ENCODE results near the gene LPGAT1. TPM values are rescaled to one million over a fixed set of nuclear protein-coding genes. Genes with fewer than 3 reads are reported as not detected.

The LPGAT1 gene
- total and polyA plus RNA-seq, 4 experiments from 2014 or later: 13.1 to 31.1 (median 30.4) TPM

DNA sequence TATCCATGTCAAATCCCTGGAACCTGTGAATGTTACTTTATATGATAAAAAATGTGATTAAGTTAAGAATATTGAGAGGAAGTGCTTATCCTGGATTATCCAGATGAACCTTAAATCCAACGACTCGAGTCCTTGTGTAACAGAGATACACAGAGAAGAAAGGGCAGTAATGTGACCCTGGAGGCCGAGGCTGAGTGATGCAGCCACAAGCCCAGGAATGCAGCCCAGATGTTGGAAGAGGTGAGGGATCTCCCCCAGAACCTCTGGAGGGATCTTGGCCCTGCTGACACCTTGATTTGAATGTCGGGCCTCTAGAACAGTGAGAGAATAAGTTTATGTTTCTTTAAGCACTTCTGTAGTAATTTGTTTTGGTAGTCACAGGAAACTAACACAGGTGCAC lies 18.0 kb downstream of the LPGAT1 start:
- Histone ChIP-seq H3K4me1 (ENCODE audit: insufficient read depth, low read length) (no peaks in the 10 kb centered on the region), H3K9me3 (ENCODE audit: control insufficient read depth in 1 of 2, low read length in 2 of 2) (no peaks in the 10 kb centered on the region), H3K4me3 (ENCODE audit: low read length in 2 of 2) (no peak overlapping the region), H3K36me3 (ENCODE audit: insufficient read depth, low read length) (no peaks in the 10 kb centered on the region), H3K27ac (ENCODE audit: low read depth, low read length) (no peak overlapping the region), H3K27me3 (ENCODE audit: insufficient read depth, low read length) (no peaks in the 10 kb centered on the region)
- ChIA-PET POLR2A (ENCODE audit: partially characterized antibody) (no interaction called here), CTCF (ENCODE audit: partially characterized antibody) (interaction anchor here (1.4 kb wide), 1 partner anchor 115 kb away, joined by 3 read pairs; no protein-coding TSS in a partner anchor)
- peaks cover 5 to 14% (median 14%) of the 10 kb centered on the region in 4 donors for H3K4me1 Mint-ChIP-seq
- H3K9me3 Mint-ChIP-seq: peaks cover 0 to 4% (median 0%) of the 10 kb centered on the region in 8 donors
- intact Hi-C loops (cut with micrococcal nuclease): no loop called here
- H3K4me3 Mint-ChIP-seq: no peak overlapping the region
- no peaks in the 10 kb centered on the region for H3K27me3 Mint-ChIP-seq
- no peak for DNase-seq
- peak overlapping the region in 1 of 7 donors; percentile 24 for H3K27ac Mint-ChIP-seq
- H3K36me3 Mint-ChIP-seq: peaks cover 31 to 44% of the 10 kb centered on the region in 2 donors

DNA sequence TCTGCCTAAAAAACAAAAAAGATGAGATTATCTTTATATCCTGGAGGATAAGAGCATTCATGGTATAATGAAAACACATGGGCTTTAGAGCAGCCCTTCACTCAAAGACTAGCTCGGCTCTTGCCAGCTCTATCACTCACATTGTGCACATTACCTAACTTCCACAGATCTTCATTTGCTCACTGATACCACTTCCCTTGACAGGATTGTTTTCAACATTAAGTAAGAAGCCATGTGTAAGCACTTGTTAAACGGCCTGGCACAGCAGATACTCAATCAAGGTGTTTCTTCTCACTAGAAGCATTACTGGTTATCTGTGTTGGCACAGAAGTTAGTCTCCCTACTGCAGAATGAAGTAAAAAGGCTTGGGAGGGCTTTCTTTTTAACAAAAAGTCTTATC lies 18.7 kb downstream of the LPGAT1 start:
- Mint-ChIP-seq H3K4me1 (peaks cover 6 to 14% (median 14%) of the 10 kb centered on the region in 4 donors), H3K9me3 (peaks cover 0 to 4% (median 0%) of the 10 kb centered on the region in 8 donors), H3K4me3 (no peak overlapping the region), H3K36me3 (peaks cover 37 to 49% of the 10 kb centered on the region in 2 donors), H3K27me3 (no peaks in the 10 kb centered on the region), H3K27ac (peak overlapping the region in 3 of 7 donors; percentile 26 to 65 (median 44))
- Histone ChIP-seq H3K27me3 (ENCODE audit: insufficient read depth, low read length) (no peaks in the 10 kb centered on the region), H3K36me3 (ENCODE audit: insufficient read depth, low read length) (no peaks in the 10 kb centered on the region), H3K4me1 (ENCODE audit: insufficient read depth, low read length) (no peaks in the 10 kb centered on the region), H3K4me3 (ENCODE audit: low read length in 2 of 2) (no peak overlapping the region), H3K9me3 (ENCODE audit: control insufficient read depth in 1 of 2, low read length in 2 of 2) (no peaks in the 10 kb centered on the region), H3K27ac (ENCODE audit: low read depth, low read length) (no peak overlapping the region)
- ChIA-PET CTCF (ENCODE audit: partially characterized antibody) (no interaction called here), POLR2A (ENCODE audit: partially characterized antibody) (no interaction called here)
- intact Hi-C loops (cut with micrococcal nuclease): no loop called here
- DNase-seq: no peak

DNA sequence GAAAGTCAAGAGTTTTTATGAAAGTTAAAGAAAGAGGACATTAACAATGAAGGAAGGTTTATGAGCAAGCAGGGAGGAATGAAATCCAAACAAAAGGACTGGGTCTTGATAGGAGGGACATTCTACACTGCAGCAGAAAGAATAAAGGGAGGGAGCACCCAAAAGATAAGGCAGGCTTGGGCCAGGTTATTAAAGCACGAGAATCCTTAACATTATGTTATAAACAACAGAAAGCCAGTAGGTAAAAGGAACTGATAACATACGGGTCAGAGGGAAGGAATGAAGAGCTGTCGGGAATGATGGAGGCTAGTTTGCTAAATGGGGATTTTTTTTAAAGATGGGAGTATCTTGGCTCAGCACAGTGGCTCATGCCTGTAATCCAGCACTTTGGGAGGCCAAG lies 19.4 kb downstream of the LPGAT1 start:
- intact Hi-C loops (cut with micrococcal nuclease): no loop called here
- no peak overlapping the region for H3K4me3 Mint-ChIP-seq
- H3K36me3 Mint-ChIP-seq: peaks cover 42 to 55% of the 10 kb centered on the region in 2 donors
- H3K27me3 ChIP-seq (ENCODE audit: insufficient read depth, low read length): no peaks in the 10 kb centered on the region
- H3K9me3 Mint-ChIP-seq: peaks cover 0 to 4% (median 1%) of the 10 kb centered on the region in 8 donors
- no peaks in the 10 kb centered on the region for H3K4me1 ChIP-seq (ENCODE audit: insufficient read depth, low read length)
- H3K27ac Mint-ChIP-seq: peak overlapping the region in 4 of 7 donors; percentile 7 to 67 (median 12)
- no peak overlapping the region for H3K4me3 ChIP-seq (ENCODE audit: low read length in 2 of 2)
- no peak for DNase-seq
- H3K27me3 Mint-ChIP-seq: no peaks in the 10 kb centered on the region
- POLR2A ChIA-PET (ENCODE audit: partially characterized antibody): no interaction called here
- H3K9me3 ChIP-seq (ENCODE audit: control insufficient read depth in 1 of 2, low read length in 2 of 2): no peaks in the 10 kb centered on the region
- H3K36me3 ChIP-seq (ENCODE audit: insufficient read depth, low read length): no peaks in the 10 kb centered on the region
- no peak overlapping the region for H3K27ac ChIP-seq (ENCODE audit: low read depth, low read length)
- CTCF ChIA-PET (ENCODE audit: partially characterized antibody): interaction anchor here (1.3 kb wide), 1 partner anchor 17 kb away, joined by 3 read pairs; no protein-coding TSS in a partner anchor
- H3K4me1 Mint-ChIP-seq: peaks cover 8 to 15% (median 14%) of the 10 kb centered on the region in 4 donors

DNA sequence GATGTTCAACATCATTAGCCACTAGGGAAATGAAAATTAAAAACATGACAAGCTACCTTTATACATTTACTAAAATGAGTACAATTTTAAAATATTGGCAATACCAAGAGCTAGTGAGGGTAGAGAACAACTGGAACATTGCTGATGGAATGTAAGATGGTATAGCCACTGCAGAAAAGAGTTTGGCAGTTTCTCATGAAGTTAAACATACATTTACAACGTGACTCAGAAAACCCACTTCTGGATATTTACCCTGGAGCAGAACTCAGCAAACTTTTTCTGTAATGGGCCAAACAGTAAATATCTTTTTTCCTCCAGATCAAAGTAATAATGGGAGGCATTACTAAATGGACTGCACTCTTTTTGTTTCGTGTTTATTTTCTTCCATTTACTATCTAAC lies 22.1 kb downstream of the LPGAT1 start:
- no peaks in the 10 kb centered on the region for H3K9me3 ChIP-seq (ENCODE audit: control insufficient read depth in 1 of 2, low read length in 2 of 2)
- peaks cover 9 to 15% (median 14%) of the 10 kb centered on the region in 4 donors for H3K4me1 Mint-ChIP-seq
- no peaks in the 10 kb centered on the region for H3K4me1 ChIP-seq (ENCODE audit: insufficient read depth, low read length)
- peaks cover 0 to 4% (median 1%) of the 10 kb centered on the region in 8 donors for H3K9me3 Mint-ChIP-seq
- H3K27ac Mint-ChIP-seq: no peak overlapping the region
- H3K27ac ChIP-seq (ENCODE audit: low read depth, low read length): no peak overlapping the region
- H3K36me3 ChIP-seq (ENCODE audit: insufficient read depth, low read length): no peaks in the 10 kb centered on the region
- H3K4me3 Mint-ChIP-seq: no peak overlapping the region
- ChIA-PET POLR2A (ENCODE audit: partially characterized antibody) (interaction anchor here (1.1 kb wide), 1 partner anchor 24 kb away, joined by 3 read pairs; no protein-coding TSS in a partner anchor), CTCF (ENCODE audit: partially characterized antibody) (interaction anchor here (1.0 kb wide), 1 partner anchor 10 kb away, joined by 3 read pairs; no protein-coding TSS in a partner anchor)
- no peaks in the 10 kb centered on the region for H3K27me3 Mint-ChIP-seq
- no peak for DNase-seq
- no peaks in the 10 kb centered on the region for H3K27me3 ChIP-seq (ENCODE audit: insufficient read depth, low read length)
- H3K36me3 Mint-ChIP-seq: peaks cover 58 to 73% of the 10 kb centered on the region in 2 donors
- no peak overlapping the region for H3K4me3 ChIP-seq (ENCODE audit: low read length in 2 of 2)
- intact Hi-C loops (cut with micrococcal nuclease): no loop called here

DNA sequence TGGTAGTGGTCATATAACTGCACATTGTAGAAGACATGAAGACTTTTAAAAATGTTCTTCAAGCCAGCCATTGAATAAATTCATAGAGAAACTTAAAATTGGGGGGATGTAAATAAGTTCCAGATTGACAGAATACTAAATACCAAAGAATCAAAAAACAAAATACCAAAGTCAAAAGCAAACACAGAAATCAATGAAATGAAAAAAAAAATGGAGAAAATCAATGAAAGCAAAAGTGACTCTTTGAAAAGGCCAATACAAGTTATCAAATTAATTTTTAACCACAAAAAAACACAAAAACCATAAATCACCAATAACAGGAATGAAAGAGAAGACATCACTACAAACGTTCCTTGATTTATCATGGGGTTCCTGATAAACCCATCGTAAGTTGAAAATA lies 25.6 kb downstream of the LPGAT1 start:
- POLR2A ChIA-PET (ENCODE audit: partially characterized antibody): no interaction called here
- no peaks in the 10 kb centered on the region for H3K36me3 ChIP-seq (ENCODE audit: insufficient read depth, low read length)
- no peaks in the 10 kb centered on the region for H3K4me1 ChIP-seq (ENCODE audit: insufficient read depth, low read length)
- H3K4me1 Mint-ChIP-seq: peaks cover 6 to 14% (median 11%) of the 10 kb centered on the region in 4 donors
- no peaks in the 10 kb centered on the region for H3K27me3 Mint-ChIP-seq
- H3K4me3 ChIP-seq (ENCODE audit: low read length in 2 of 2): no peak overlapping the region
- intact Hi-C loops (cut with micrococcal nuclease): no loop called here
- no peak overlapping the region for H3K4me3 Mint-ChIP-seq
- H3K9me3 Mint-ChIP-seq: peaks cover 0 to 15% (median 7%) of the 10 kb centered on the region in 8 donors
- H3K27ac Mint-ChIP-seq: no peak overlapping the region
- no peaks in the 10 kb centered on the region for H3K9me3 ChIP-seq (ENCODE audit: control insufficient read depth in 1 of 2, low read length in 2 of 2)
- CTCF ChIA-PET (ENCODE audit: partially characterized antibody): no interaction called here
- H3K27ac ChIP-seq (ENCODE audit: low read depth, low read length): no peak overlapping the region
- H3K27me3 ChIP-seq (ENCODE audit: insufficient read depth, low read length): no peaks in the 10 kb centered on the region
- DNase-seq: no peak
- peaks cover 61 to 77% of the 10 kb centered on the region in 2 donors for H3K36me3 Mint-ChIP-seq

DNA sequence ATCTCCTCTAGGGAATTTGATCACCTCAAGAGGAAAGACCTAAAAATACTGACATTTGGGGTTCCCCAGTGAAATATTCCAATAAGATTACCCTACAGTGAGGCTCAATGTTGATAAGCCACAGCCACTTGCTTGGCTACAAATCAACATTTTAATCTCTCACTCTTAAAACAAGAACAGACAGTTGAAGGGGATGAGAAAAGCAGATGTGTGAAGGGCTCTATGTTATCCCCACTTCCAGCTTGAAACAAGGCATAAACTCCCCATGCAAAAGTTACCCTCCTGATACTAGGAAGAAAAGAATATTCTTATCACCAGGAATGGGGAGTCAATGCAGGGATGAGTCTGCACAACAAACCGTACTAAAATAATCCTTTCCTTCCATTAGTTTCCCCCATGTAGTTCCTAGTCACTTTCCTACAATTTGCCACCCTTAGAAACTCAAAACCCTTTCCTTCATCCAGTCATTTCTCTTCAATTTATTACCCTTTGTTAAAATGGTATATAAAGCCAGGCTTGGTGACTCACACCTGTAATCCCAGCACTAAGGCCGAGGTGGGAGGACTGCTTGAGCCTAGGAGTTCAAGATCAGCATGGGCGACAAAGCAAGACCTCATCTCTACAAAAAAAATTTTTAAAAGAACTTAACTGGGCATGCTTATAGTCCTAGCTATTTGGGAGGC lies 29.5 kb downstream of the LPGAT1 start:
- H3K4me3 Mint-ChIP-seq: no peak overlapping the region
- no peaks in the 10 kb centered on the region for H3K27me3 ChIP-seq (ENCODE audit: insufficient read depth, low read length)
- H3K4me1 Mint-ChIP-seq: peaks cover 6 to 18% (median 14%) of the 10 kb centered on the region in 4 donors
- H3K9me3 ChIP-seq (ENCODE audit: control insufficient read depth in 1 of 2, low read length in 2 of 2): no peaks in the 10 kb centered on the region
- peaks cover 0 to 15% (median 5%) of the 10 kb centered on the region in 8 donors for H3K9me3 Mint-ChIP-seq
- no peaks in the 10 kb centered on the region for H3K4me1 ChIP-seq (ENCODE audit: insufficient read depth, low read length)
- ChIA-PET CTCF (ENCODE audit: partially characterized antibody) (no interaction called here), POLR2A (ENCODE audit: partially characterized antibody) (no interaction called here)
- H3K27ac Mint-ChIP-seq: no peak overlapping the region
- H3K27ac ChIP-seq (ENCODE audit: low read depth, low read length): no peak overlapping the region
- DNase-seq: no peak
- peaks cover 46 to 64% of the 10 kb centered on the region in 2 donors for H3K36me3 Mint-ChIP-seq
- intact Hi-C loops (cut with micrococcal nuclease): no loop called here
- no peaks in the 10 kb centered on the region for H3K27me3 Mint-ChIP-seq
- H3K4me3 ChIP-seq (ENCODE audit: low read length in 2 of 2): no peak overlapping the region
- H3K36me3 ChIP-seq (ENCODE audit: insufficient read depth, low read length): no peaks in the 10 kb centered on the region

DNA sequence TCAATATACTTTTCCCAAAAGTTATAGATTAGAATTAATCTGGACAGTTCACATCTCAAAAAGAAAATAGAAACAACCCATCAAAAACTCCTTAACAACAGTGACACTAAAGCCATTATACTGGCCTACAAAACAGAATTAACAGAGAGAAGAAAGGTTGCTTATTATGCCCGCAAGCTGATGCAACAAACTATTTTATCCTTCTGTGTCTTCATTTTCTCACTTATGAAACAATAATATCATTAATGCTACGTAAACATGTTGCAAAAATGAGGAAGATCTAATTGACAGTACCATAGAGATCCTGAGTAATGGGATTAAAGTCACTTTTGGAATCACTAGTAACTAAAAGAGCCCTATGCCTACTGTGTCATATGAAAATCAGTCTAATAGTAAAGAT lies 32.6 kb downstream of the LPGAT1 start:
- intact Hi-C loops (cut with micrococcal nuclease): no loop called here
- Histone ChIP-seq H3K4me1 (ENCODE audit: insufficient read depth, low read length) (no peaks in the 10 kb centered on the region), H3K27me3 (ENCODE audit: insufficient read depth, low read length) (no peaks in the 10 kb centered on the region), H3K27ac (ENCODE audit: low read depth, low read length) (no peak overlapping the region), H3K36me3 (ENCODE audit: insufficient read depth, low read length) (no peaks in the 10 kb centered on the region), H3K4me3 (ENCODE audit: low read length in 2 of 2) (no peak overlapping the region), H3K9me3 (ENCODE audit: control insufficient read depth in 1 of 2, low read length in 2 of 2) (no peaks in the 10 kb centered on the region)
- ChIA-PET POLR2A (ENCODE audit: partially characterized antibody) (no interaction called here), CTCF (ENCODE audit: partially characterized antibody) (interaction anchor here (1.2 kb wide), 1 partner anchor 99 kb away, joined by 4 read pairs; no protein-coding TSS in a partner anchor)
- peaks cover 32 to 50% of the 10 kb centered on the region in 2 donors for H3K36me3 Mint-ChIP-seq
- H3K4me3 Mint-ChIP-seq: no peak overlapping the region
- no peak for DNase-seq
- peaks cover 6 to 14% (median 9%) of the 10 kb centered on the region in 4 donors for H3K4me1 Mint-ChIP-seq
- H3K27me3 Mint-ChIP-seq: no peaks in the 10 kb centered on the region
- peaks cover 0 to 15% (median 4%) of the 10 kb centered on the region in 8 donors for H3K9me3 Mint-ChIP-seq
- H3K27ac Mint-ChIP-seq: peak overlapping the region in 2 of 7 donors; percentile 14 to 59

All from CD4-positive, alpha-beta memory T cell (primary cell).